Stimulated activated CD8-positive, alpha-beta memory T cell treated with anti-CD3 and anti-CD28 coated beads, Interleukin-15, amount 100 ng/mL, for 1 hour (primary cell): ENCODE data around the gene KIAA1217.

Experiments used
- DNase-seq: peaks from one replicate; pipeline ENCODE4 v3.0.0-alpha.2; 2020; ENCODE audit warnings: low read depth

KIAA1217 gene

DNA sequence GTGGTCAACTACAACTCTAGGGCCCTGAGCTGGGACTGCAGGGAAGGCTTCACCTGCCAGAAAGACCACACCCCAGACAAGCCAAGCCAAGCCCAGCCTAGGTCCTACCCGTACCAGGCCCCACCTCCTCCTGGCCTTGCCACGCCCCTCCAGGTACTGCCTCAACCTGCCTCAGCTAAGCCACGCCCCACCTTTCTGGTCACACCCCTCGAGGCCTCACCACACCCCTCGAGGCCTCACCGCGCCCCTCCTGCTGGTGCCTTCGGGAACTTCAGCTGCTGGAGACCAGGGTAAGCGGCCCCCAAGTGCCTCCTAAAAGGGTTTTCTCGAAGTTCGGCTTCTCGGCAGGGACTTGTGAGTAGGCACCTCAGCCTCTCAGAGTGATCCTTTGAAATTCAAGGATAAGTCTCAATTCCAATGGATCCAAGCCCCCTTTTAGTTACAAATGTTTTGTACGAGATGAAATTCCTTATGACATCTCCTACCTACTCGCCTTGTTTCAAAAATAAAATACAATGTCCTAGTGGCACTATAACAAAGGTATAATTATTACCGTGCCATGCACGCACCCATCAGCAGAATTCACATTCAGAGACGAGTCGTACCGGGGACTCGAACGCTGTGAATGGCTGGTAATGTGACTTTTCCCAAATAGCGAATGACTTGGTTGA is 343.5 kb downstream of the KIAA1217 start:
- no peak for DNase-seq

GRCh38 chr10:24553051-24553612 is 344.2 kb downstream of the KIAA1217 start:
- no peak for DNase-seq

GRCh38 chr10:24554036-24554435 is 345.1 kb downstream of the KIAA1217 start:
- DNase-seq: no peak

GRCh38 chr10:24556126-24556749 is 347.3 kb downstream of the KIAA1217 start:
- no peak for DNase-seq

DNA sequence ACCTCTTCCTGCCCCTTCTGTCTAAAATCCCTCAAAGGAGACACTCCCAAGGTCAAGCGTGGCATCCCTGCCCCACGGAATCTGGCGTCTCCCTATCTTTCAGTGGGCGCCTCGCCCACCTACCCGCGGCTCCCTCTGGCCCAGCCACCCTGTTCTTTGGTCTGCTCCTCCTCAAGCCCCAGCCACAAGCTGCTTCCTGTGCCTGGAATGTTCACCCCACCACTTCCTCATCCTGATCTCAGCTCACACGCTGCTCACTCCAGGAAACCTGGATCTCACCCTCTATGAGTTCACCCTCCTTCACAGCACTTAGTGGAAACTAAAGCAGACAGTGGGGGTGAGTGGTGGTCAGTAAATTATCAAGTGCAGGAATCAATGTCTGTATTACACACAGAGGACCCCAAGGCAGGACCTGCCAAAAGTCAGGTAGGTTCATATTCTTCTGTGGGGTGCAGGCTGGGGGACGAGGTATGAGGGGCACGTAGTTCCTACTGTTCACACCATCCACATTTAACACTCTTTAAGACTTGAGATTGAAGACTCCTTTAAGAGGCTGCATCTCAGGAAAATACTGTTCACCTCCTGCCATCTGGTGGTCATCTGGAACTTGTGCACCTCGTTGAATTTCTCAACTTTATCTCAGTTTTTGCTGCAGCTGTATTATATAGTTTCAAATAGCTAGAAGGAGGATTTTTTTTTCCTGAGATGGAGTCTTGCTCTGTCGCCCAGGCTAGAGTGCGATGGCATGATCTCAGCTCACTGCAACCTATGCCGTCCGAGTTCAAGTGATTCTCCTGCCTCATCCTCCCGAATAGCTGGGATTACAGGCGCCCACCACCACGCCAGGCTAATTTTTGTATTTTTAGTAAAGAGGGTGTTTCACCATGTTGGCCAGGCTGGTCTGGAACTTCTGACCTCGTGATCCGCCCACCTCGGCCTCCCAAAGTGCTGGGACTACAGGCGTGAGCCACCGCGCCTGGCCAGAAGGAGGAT is 348.1 kb downstream of the KIAA1217 start:
- DNase-seq: no peak

DNA sequence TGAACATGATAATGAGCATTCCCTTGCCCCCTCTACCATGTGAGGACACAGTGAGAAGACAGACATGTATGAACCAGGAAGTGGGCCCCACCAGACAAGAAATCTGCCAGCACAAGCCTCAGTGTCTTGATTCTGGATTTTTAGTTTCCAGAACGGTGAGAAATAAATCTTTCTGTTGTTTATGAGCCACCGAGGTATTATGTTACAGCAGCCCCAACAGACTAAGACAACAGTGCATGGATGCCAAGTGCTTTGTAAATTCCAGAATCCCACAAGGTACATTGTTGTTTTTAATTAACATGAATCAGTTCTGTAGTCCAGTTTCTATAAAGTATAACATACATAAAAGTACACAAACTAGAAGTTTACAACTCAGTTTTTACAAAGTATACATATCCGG is 352.5 kb downstream of the KIAA1217 start:
- no peak for DNase-seq

DNA sequence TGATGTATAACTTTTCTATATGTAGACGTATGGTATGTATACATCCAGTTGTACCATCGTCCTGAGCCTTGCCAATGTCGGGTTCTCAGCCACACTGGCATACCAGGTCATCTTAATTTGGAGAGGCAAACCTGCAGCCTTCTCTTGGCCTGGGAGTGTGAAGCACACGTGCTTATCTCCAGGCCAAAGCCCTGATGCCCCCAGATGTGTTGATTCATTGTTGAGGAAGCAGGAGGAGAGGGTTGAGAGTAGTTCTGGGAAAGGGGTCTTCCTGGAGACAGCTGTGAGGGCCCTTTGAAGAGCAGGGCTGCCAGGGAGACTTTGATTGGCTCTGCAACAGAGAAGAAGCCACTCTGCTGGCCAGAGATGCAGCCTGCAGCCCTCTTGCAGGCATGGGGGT is 359.1 kb downstream of the KIAA1217 start:
- no peak for DNase-seq

DNA sequence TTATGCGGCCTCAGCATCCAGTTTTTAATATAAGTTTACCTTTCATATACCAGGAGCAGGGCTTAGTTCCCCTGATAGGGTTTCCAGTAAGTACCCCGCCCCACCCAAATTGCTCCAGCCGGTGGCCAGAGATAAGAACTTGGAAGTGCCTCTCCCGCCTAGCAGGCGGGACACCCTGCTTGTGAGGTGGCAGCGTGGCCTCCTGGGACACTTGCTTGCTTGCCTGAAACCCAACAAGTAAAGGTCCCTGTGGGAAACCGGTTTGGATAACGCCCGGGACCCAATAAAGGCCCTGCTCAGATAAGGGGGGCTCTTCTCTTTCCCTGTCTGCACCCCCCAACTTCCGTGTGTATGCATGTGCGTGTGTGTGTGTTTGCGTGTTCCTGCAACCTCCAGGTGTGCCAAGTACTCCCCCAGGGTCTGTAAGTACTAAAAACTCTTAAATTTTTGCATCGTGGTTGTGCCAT is 360.4 kb downstream of the KIAA1217 start:
- no peak for DNase-seq

DNA sequence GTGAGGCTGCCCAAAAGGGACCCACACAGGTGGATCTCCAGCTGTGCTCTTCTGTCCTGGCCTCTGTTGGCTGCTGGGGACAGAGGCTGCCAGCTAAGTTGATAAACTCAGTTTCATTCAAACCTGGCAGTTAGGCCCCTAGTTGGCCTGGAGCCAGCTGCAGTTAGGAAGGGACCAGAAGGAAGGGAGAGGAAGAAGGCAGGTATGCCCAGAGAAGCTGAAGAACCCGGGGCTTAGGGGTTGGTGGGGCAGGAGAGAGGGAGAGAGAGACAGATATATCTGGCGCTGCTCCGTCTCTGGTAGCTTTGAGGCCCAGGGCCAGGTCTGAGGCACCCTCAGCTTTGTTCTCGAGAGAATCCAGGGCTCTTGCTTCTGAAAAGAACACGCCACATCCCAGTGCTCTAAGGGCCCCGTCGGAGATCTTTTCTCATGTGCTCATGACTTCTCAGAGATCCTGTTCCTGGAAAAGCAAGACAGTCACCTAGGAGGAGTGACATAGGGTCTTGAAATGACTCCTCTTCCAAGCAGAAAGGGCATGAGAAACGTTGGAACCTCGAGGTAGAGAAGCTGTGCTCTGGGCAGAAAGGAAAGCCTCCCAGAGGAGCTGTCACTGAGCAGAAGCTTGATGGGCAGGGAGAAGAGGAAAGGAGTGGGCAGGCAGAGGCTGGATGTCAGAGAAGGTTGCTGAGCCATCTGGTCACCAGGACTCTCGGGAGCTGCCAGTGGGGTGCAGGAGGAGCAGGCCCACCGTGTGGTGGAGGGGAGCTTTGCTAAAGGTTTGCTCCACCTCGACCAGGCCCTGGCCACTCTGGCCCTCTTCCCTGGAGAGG is 361.1 kb downstream of the KIAA1217 start:
- no peak for DNase-seq

GRCh38 chr10:24570658-24571426 is 361.9 kb downstream of the KIAA1217 start:
- DNase-seq: no peak

DNA sequence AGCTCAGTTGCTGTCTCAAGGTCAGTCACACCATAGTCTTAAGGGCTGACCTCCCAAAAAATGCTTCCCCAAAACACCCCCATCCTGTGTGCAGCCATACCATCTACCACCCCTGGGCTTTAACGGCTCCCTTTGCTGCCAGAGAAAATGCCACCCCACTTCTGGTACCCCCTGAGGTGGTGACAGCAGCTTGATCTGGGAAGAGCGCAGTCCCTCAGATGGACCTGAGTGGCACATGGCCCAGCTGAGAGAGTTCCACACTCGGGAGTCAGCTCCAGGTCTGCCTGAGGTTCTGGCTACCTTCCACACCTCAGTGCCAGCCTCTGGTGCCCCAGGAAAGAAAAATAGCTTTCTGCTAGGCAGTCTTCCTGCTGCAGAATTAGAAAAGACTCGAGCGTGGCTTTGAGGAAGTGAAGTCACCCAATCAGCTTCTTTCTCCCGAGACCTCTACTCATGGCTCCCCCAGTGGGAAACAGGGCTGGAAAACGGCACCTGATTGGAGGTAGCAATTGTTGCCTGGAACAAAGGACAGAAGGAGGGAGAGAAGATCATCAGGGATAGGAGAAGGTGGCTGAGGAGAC is 363.0 kb downstream of the KIAA1217 start:
- no peak for DNase-seq

GRCh38 chr10:24574161-24574560 is 365.2 kb downstream of the KIAA1217 start:
- no peak for DNase-seq

- DNase-seq: no peak
Observed at GRCh38 chr10:24574578-24575155, 365.7 kb downstream of the KIAA1217 start.

GRCh38 chr10:24575481-24576002 is 366.6 kb downstream of the KIAA1217 start:
- DNase-seq: no peak

DNA sequence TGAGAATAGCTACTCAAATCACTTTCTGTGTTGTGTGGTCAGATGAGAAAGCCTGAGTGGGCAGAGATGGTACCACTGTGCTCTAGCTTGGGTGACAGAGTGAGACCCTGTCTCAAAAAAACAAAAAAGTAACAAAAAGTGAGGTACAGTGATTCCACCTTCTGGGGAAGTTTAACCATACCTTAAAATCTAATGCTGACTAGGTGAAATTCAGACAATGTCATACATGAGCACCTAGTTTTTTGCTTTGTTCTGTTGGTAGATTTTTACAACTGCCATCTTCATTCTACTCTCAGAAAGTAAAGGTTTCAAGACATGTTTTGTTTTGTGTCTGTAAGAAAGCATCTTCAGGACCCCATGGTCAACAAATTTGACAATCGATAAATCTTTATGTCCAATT is 370.5 kb downstream of the KIAA1217 start:
- DNase-seq: no peak

- no peak for DNase-seq
Observed at GRCh38 chr10:24579906-24580305, 371.0 kb downstream of the KIAA1217 start.

GRCh38 chr10:24589265-24589664 is 380.3 kb downstream of the KIAA1217 start:
- no peak for DNase-seq

GRCh38 chr10:24590697-24591457 is 381.9 kb downstream of the KIAA1217 start:
- no peak for DNase-seq
